Stimulated activated CD8-positive, alpha-beta memory T cell treated with anti-CD3 and anti-CD28 coated beads, Interleukin-7, amount 100 ng/mL, for 24 hours (primary cell): ENCODE measurements around the gene CDH23.
A peak's percentile ranks its signal among the peaks of the same experiment; 100 is the strongest.

Experiments used
- DNase-seq: peaks from one replicate; pipeline ENCODE4 v3.0.0-alpha.2; 2020; ENCODE audit warnings: low read depth

The CDH23 gene

GRCh38 chr10:71603754-71604153 is 207.0 kb downstream of the CDH23 start:
- DNase-seq, result no peak

DNA sequence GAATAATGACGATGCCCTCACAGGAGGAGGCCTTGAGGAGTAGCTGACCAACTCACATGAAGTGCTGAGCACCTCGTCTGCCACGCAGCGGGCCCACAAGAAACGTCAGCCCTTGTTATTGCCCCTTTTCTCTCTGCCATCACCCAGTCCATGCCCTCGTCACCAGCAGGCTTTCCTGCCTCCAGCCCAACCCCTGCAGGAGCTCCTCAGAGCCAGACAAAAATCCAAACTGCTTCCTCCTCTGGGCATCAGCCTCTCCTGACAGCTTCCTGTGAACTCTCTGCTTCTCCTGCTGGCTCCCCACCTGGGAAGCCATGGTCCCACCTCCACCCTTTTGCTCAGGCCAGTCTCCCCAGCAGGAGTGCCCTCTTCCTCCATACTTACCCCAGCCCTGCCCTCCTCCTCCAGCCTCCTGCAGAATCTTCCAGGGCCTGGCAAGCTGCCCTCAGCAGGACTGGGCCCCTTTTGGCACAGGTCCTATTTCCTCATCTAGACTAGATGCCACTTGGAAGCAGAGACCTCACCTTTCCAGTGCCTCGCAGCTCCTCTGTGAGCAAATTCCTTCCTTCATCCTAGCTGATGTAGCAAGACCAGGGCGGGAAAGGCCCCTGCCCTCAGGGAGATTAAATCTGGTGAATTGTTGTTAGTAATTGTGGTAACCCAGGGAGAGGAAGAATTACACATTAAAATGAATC is 207.8 kb downstream of the CDH23 start:
- DNase-seq, result no peak

DNA sequence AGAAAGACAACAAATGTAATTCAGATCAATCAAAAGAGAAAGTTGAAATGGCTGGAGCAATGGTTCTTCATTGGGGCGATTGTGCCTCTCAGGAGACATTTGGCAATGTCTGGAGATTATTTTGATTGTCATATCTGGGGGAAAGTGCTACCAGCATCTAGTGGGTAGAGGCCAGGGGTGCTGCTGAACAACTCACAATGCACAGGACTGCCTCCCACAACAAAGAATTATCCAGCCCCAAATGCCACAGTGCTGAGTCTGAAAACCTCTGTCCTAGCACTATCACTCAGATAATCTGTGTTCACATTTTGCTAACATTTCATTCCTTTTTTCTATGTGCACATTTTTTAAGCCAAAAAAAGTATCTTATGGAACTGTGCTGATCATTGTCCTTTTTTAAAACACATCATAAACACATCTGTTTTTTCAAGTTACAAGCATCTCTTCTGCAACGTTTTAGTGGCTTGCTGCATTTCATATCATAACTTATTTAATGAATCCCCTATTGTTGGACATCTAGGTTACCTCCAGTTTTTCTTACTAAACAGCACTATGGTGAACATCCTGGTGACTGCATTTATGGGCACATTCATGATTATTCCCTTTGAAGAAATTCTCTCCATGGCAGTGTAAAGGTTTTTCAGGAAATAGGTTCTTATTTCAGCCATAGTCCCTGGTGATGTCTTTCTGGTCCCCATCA is 208.7 kb downstream of the CDH23 start:
- no peak for DNase-seq

DNA sequence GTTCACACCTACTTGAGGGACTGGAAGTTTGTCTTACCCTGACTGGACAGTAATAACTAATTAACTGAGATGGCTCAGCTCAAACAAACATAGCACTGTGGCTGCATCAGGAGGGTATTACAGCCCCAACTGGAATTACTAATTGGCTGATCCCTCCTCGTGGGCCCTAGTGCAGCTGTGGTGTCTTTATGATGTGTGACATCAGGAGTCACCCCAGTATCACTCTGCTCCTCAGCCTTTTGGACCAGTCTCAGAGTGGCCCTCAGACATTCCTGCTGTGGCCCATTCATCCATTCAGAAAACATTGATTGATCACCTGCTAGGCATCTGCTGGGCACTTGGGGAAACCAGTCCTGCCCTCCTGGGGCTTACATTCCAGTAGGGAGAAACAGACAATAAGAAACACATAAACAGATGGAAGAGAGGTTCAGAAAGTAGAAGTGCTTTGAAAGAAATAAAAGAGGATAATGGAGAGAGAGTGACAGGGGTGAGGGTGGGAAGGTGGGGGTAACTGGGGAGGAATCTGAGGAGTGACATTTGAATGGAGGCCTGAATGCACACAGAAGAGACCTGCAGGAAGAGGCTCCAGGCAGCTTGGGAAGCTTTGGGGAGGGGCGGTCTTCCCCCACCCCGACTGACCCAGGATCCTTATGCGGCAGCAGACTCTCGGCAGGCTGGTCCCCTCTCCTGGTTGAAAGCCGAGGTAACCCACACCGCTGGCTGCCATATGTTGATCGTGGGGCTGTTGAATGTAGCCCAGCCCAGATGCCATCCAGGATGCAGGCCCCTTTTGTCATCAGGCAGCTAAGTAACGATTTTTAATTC is 209.7 kb downstream of the CDH23 start:
- no peak for DNase-seq

GRCh38 chr10:71607082-71607443 is 210.3 kb downstream of the CDH23 start:
- no peak for DNase-seq

DNA sequence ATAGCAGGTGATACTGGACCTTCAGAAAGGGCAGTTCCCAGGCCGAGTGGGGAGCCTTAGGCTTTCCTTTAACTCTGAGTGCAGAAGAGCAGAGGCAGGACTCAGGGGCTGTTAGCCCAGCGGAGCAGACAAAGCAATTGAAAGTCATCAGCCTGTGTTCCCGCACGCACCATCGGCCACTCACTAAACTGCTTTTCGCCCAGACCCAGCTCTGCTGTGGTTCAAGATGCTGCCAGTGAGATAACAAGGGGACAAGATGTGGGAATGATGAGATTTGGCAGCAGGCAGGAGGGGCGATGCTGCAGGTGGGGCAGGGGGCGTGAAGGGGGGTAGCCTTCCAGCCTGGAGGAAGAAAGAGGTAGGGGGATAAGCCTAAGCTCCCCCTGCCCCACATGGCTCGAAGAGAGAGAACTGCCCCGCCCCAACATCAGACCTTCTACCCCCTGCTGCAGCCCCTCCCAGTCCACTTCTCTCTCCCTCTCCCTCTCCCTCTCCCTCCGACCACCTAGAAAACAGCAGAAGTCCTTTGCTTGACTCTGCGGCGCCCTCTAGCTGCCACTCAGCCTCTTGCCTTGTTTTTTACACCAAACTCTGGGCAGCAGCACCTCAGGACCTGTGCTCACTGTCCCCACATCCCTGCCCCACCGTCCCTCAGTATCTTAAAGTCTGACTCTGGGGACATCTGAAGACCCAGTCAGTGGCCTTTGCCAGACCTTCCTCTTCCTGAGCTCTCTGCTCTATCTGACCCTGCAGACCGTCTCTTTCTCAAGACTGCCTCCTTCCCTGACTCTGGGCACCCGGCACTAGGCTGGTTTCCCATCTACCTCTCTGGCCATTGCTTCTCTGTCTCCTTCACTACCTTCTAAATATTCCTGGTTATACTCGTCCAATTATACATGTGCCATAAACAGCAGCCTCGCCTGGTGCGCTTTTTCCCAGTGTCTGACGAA is 212.4 kb downstream of the CDH23 start:
- peak; percentile 50 for DNase-seq

- DNase-seq, result no peak
These were observed 213.9 kb downstream of the CDH23 start for GRCh38 chr10:71610651-71611050.

DNA sequence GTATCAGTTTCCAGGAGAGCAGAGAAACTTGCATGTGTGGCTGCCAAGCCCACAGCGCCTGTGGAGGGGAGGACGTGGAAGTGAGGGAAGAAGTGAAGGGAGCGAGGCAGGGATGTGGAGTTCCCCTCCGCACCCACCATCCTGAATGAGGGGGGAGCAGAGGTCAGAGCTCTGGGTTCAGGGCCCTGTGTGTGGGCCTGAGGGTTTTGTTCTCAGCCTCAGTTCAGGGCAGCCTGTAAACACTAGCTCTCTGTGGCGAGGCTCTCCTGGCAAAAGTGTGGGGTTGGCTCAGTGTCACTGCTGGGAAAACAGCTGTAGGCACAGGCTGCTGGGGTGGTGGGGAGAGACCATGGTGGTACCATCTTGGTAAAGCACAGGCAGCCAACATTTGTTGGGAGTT is 214.4 kb downstream of the CDH23 start:
- no peak for DNase-seq

GRCh38 chr10:71611709-71612422 is 215.1 kb downstream of the CDH23 start:
- DNase-seq, result no peak

- DNase-seq, result no peak
These were observed 216.6 kb downstream of the CDH23 start for GRCh38 chr10:71613261-71613777.

- DNase-seq, result no peak
These were observed 217.2 kb downstream of the CDH23 start for GRCh38 chr10:71613877-71614276.

- no peak for DNase-seq
These were observed 218.2 kb downstream of the CDH23 start for GRCh38 chr10:71614946-71615345.

- no peak for DNase-seq
These were observed 219.0 kb downstream of the CDH23 start for GRCh38 chr10:71615538-71616329.

GRCh38 chr10:71616817-71617654 is 220.3 kb downstream of the CDH23 start:
- DNase-seq, result no peak

GRCh38 chr10:71618176-71618575 is 221.5 kb downstream of the CDH23 start:
- no peak for DNase-seq

GRCh38 chr10:71618598-71618997 is 221.9 kb downstream of the CDH23 start:
- DNase-seq, result no peak

DNA sequence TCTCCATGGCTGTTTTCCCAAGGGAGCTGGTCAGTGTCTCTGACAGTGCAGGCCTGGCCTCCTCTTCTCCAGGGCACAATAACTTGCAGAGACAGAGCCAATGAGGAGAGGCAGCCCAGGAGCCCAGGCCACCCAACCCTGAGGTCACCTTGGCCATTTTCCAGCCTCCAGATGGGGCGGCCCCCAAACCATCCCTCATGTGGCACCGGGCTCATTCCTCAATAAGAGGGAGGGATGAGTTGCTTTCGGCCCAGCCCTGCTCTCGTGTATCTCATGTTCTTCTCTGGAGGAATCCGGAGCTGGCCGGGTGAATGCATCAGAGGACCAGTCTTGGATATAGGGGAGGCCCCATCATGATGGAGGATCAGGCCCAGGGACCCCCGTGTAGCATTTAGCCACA is 223.9 kb downstream of the CDH23 start:
- no peak for DNase-seq

- no peak for DNase-seq
These were observed 224.8 kb downstream of the CDH23 start for GRCh38 chr10:71621231-71622153.
